GM19467 (cell line): ENCODE results near the gene FA2H.

Source experiments
- ATAC-seq: cut with Tn5 transposase; IDR thresholded peaks from one replicate; pipeline ENCODE4 v1.9.1; 2021; ENCODE audit warnings: mild to moderate bottlenecking, moderate library complexity; ENCODE audit not compliant: unreplicated experiment

Gene FA2H

GRCh38 chr16:74745109-74745615, 29.5 kb downstream of the FA2H start:
- no peak for ATAC-seq

- ATAC-seq: no peak
Measured at GRCh38 chr16:74744566-74744965, 30.1 kb downstream of the FA2H start.

- no peak for ATAC-seq
Measured at GRCh38 chr16:74743668-74744299, 30.8 kb downstream of the FA2H start.

GRCh38 chr16:74743045-74743667, 31.5 kb downstream of the FA2H start:
- no peak for ATAC-seq

GRCh38 chr16:74742051-74742481, 32.6 kb downstream of the FA2H start:
- no peak for ATAC-seq

GRCh38 chr16:74740795-74741304, 33.8 kb downstream of the FA2H start:
- no peak for ATAC-seq

- ATAC-seq: no peak
Measured at GRCh38 chr16:74739275-74739674, 35.3 kb downstream of the FA2H start.

GRCh38 chr16:74738816-74739215, 35.8 kb downstream of the FA2H start:
- no peak for ATAC-seq

GRCh38 chr16:74738113-74738541, 36.5 kb downstream of the FA2H start:
- ATAC-seq: no peak

GRCh38 chr16:74737521-74737920, 37.1 kb downstream of the FA2H start:
- no peak for ATAC-seq

- no peak for ATAC-seq
Measured at GRCh38 chr16:74736531-74737157, 38.0 kb downstream of the FA2H start.

GRCh38 chr16:74735554-74735953, 39.1 kb downstream of the FA2H start:
- no peak for ATAC-seq

GRCh38 chr16:74735162-74735452, 39.5 kb downstream of the FA2H start:
- ATAC-seq: no peak

GRCh38 chr16:74734361-74735161, 40.1 kb downstream of the FA2H start:
- ATAC-seq: no peak

- no peak for ATAC-seq
Measured at GRCh38 chr16:74732707-74733350, 41.8 kb downstream of the FA2H start.

GRCh38 chr16:74731853-74732477, 42.7 kb downstream of the FA2H start:
- no peak for ATAC-seq

- ATAC-seq: no peak
Measured at GRCh38 chr16:74729783-74730683, 44.6 kb downstream of the FA2H start.

GRCh38 chr16:74727903-74728302, 46.7 kb downstream of the FA2H start:
- ATAC-seq: no peak

- ATAC-seq: no peak
Measured at GRCh38 chr16:74726716-74727115, 47.9 kb downstream of the FA2H start.
